Renal pelvis (tissue), 3 donors: Measurements from ENCODE around the gene TGFBI. TPM values are rescaled to one million over a fixed set of nuclear protein-coding genes. Genes with fewer than 3 reads are reported as not detected.

Experiments
- polyA plus RNA-seq, 3 donors: library from polyadenylated mRNA; unstranded; fragments of 120-200 nt; gene quantifications; one replicate each; pipeline ENCODE4 v1.2.1, GENCODE V29; 2013; ENCODE audit not compliant: insufficient read length in 3 of 3

Gene TGFBI
- polyA plus RNA-seq, 3 donors: 182 to 248 (median 201) TPM

Other genes with a start within 250 kb of the TGFBI start
- gene SLC25A48, start 194.3 kb upstream of the TGFBI start, polyA plus RNA-seq: 1 to 10 TPM; 3.0 to 5.4 (median 3.5) TPM
- gene IL9, start 133.1 kb upstream of the TGFBI start, polyA plus RNA-seq: not detected
- 1 to 10 TPM; 2.1 to 4.8 (median 4.1) TPM for gene LECT2, start 74.0 kb upstream of the TGFBI start, polyA plus RNA-seq
- 10 to 100 TPM; 55.6 to 74.9 (median 68.5) TPM for gene SMAD5, start 103.9 kb downstream of the TGFBI start, polyA plus RNA-seq
- gene SMIM32, start 164.2 kb downstream of the TGFBI start, polyA plus RNA-seq: 10 to 100 TPM; 16.6 to 20.1 (median 19.8) TPM